HG03521 (cell line): ENCODE data around the gene P3R3URF.

Experiments
- ATAC-seq: cut with Tn5 transposase; IDR thresholded peaks from one replicate; pipeline ENCODE4 v1.9.1; 2021; ENCODE audit warnings: mild to moderate bottlenecking, moderate library complexity; ENCODE audit not compliant: unreplicated experiment

Gene P3R3URF

DNA sequence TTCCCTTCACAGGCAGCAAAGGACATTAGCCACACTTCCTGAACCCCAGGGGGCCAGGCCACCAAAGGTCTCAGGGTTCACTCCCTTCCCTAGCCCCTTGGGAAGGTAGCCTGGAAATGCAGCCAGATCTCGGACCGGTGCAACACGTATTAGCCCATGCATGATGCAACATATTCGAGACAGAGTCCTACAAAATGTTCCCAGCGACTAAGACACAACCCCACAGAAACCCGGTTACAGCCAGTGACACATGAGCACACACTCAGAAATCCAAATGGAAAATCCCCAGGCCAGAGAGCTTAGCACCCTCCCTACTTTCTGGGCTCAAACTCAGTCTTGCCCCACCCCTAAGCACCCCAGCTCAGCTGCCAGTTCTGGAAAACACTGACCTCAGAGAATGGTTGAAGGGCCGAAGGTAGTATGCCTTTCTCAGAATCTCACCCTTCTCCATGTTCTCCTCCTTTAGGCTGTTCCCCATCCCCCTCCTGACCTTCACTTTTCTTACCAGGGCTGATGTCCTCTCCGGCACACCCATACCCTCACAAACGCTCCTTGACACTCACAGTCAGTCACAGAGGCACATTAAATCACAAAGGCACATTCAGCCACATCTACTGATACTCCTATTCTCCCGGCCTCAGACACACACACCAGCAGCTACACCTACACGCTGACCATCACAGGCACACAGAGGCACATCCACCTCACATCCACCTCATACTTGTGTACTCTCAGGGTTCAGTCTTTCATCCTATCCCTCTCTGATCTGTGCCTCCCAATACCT is 1.6 kb downstream of the P3R3URF start, which contains the start of gene TSPAN1:
TSS of gene TSPAN1 (plus strand) at position 640 of the 784 bp plus-strand sequence. CDS start 6,021 bp downstream, outside the sequence.
- ATAC-seq = no peak

DNA sequence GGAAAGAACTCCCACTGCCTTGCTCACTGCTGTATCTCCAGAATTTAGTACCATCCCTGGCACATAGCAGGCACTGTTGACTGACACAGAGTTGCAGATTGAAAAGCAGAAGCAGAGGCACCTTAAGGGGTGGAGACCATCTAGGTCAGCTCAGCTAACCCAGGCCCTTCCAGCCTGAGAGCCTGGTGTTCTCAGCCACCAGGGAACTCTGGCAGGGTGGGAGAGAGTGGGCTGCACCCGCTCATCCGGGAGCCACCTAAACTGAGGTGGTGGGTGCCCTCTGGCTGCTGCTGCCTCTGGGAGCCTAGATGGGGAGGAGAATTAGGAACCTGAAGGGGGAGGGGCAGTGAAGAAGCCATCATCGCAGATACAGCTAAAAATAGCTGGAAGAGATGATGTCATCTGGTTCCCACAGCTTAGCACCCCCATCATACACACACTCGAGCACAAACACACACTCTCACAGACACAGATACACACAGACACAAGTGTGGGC is 2.9 kb downstream of the P3R3URF start:
- no peak for ATAC-seq

DNA sequence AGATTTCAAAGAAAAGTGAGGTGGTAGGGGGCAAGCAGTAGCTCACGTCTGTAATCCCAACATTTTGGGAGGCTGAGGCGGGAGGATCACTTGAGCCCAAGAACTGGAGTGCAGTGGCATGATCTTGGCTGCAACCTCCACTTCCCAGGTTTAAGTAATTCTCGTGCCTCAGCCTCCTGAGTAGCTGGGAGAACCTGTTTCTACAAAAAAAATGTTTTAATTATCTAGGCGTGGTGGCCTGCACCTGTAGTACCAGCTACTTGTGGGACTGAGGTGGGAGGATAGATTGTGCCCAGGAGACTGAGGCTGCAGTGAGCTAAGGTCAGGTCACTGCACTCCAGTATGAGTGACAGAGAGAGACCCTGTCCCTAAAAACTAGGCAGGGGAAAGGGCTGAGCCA is 4.0 kb downstream of the P3R3URF start:
- ATAC-seq = no peak

DNA sequence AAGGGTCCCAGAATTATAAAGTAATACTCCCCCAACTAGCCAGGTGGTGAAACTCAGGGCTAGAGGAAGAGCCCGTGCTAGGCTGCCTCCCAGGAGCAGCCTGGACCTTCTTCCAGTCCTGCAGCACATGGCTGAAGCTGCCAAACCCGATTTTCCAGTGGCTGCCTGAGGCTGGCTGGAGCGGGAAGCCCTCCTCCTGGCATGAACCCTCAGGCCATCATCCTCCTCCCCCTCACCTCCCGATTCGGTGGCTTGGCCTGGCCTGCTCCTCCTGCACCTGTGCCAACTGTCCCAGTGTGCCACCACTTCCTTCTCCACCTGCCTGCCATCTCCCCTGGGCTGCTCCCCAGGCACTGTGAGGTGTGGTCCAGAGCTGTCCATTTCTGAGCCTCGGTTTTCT is 4.4 kb downstream of the P3R3URF start:
- no peak for ATAC-seq

DNA sequence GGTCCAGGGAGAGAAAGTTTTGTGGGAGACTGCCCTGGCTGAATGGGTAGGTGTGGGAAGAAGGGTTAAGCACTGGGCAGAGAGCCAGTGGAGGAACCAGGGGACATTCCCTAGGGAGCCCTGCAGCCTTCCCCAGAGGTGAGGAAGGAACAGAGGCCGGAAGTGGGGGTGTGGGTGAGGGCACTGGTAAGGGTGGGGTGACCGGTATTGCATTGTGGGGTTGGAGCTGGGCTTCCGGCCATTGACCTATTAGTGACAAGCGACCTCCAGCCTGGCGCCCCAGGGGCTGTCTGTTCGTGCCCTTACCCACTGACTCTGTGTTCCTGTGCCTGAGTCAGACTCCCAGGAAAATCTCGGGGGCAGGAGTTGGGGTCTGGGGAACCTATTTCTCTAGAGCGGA is 4.9 kb downstream of the P3R3URF start:
- ATAC-seq = no peak

DNA sequence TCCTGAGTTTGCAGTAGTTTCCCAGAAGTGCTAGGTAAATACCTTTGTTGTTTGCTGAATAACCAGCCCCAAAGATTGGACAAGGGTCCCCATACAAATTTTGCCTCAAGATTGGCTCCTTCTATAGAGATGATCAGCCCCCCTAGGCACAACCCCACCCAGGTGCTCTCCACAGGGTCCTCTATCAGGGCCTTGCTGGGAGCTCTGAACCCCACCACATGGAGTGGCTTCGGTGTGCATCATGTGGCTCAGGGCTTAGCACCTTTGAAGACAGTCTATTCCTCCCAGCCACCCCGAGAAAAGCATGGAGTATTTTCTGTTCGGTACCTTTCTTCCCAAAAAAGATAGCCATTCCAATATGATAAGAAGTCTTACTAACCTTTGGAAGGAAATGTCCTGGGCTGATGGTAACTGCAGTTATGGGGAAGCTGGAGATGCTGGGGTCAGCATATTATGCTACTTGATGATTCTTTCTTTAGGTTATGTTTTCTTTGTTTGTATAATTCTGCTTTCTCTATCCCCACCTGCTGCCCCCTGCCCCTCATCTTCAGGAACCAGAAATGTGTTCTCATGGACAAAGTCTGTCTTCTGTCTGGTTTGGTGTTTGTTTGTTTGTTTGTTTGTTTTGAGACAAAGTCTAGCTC is 6.4 kb downstream of the P3R3URF start:
- no peak for ATAC-seq

DNA sequence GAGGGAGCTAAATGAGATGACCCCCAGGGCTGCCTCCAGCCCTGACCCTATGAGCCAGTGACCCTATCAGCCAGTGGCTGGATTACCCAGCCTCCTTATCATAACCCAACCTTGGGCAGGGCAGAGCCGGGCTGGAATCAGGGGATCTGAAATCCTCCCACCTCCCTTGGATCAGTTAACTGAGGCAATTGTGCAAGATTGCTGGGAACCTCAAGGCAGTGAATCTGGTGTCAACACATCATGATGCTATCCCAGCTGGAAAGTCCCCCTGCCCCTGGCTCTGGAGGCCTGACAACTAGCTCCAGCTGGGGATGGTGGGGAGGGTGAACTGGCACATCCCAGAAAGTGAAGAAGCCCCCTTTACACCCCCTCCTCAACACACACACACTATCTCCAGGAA is 7.8 kb downstream of the P3R3URF start:
- no peak for ATAC-seq

DNA sequence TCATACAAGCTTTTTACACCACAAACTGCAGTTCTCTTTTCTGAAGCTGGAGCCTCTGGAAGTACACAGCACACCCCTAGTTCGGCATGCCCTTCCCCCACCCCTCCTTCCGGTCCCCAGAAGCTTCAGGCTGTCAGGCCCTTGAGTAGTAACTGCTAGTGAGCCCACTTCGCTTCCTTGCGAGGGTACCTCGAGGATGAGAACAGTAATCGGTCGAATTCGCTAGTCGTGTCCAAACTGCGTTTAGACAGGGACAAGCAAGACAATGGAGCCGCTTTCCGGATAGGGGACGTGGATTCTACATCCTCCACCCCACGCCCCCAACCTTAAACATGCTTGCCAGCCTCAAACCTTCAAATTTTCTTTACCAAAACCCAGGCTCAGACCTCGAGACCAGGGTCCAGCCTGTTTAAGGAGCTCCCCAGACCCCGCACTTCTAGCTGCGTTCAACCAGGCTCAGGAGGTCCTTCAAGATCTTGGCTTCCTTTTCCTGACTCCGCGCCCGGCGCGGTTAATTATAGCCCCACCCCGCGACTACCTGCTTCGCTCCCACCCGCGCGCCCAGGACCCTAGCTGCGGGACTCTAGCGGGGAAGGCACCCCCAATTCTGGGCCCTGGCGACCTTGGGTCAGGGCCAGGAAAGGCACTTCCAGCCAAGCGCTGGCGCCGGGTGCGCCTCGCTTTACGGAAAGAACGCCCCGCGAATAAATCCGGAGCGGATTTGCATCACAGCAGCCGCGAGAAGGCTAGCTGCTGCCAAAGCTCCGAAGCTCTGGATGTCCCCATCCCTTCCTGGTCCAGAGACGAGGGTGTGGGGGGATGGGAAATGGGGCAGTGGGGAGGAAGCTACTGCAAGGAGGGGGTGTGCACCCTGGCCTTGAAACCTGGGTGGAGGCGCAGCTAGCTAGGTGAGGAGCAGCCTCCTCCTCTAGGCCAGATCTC is 9.5 kb downstream of the P3R3URF start:
- ATAC-seq = no peak

DNA sequence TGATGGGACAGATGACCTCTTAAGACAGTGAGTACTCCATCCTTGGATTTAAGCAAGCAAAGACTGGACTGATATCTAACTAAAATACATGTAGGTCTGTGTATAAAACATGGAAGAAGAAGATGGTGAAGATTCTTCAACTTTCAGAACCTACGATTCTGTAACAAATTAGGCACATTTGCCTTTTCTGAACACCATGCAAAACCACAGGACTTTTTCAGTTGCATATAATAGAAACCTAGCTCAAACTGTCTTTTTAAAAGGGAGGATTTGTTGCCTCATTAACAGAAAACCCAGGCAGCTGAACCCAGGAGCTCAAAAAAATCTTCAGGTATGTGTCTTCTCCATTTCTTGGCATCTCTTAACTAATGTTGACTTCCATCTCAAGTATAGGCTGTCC is 16.1 kb downstream of the P3R3URF start:
- no peak for ATAC-seq

DNA sequence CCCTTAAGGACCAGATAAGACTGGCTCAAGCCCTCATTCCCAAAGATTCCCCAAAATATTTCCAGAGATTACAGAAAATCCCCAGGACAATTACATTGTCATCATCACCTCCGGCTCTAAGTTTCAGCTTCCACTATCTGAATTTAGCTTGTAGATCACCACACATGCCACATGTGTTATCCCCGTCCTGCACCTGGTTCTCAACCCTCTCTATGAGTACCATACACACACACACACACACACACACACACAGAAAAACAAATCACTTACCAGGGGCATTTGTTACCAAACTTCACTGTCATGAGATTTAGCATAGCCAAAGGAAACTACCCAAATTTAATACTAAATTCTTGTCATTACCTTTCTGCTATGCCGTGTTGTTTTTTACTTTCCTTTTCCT is 16.8 kb downstream of the P3R3URF start:
- no peak for ATAC-seq

DNA sequence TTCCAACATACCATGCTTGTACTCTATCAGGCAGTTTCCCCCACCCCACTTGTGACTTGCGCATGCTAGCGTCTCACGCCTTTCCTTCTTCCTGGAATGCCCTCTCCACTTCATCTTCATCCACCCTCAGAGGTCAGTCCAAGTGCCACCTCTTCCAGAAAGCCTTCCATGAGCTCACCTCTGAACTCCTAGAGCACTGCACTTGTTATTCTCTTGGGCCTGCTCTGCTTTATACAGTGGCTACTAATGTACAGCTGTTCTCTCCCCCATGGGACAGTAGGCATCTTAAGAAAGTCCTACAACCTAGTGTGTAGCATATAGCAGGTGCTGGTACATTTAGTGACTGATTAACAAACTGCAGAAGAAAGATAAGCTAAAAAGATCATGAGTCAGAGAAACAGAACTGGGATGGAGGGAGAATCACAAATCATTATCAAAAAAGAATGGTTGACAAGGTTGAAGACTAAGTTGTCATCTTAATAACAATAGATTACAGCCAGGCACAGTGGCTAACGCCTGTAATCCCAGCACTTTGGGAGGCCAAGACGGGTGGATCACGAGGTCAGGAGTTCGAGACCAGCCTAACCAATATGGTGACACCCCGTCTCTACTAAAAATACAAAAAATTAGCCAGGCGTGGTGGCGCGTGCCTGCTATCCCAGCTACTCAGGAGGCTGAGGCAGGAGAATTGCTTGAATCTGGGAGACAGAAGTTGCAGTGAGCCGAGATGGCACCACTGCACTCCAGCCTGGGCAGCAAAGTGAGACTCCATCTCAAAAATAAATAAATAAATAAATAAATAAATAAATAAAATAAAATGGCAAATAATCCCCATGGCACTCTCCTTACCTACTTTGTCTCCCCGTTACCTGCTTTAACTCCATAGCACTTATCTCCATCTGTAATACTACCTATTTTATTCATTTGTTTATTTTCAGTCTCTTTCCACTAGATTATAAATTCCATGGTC is 17.7 kb downstream of the P3R3URF start:
- no peak for ATAC-seq

DNA sequence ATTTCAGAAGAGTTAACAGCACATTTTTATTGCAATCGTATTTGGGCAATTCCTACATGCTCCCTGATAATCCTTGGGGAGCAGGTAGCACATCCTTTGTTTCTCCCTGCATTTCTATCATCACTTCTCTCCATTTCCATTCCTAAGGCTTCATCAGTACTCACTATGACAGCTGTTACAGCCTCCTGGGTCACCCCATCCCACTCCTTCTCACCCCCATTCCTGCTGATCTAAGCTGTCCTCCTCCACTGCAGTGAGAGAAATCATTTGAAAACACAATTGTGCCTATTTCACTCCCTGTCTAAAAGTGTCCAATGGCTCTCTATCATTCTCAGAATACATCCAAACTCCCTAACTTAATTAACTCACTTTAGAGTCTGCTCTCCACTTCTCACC is 18.4 kb downstream of the P3R3URF start:
- no peak for ATAC-seq

DNA sequence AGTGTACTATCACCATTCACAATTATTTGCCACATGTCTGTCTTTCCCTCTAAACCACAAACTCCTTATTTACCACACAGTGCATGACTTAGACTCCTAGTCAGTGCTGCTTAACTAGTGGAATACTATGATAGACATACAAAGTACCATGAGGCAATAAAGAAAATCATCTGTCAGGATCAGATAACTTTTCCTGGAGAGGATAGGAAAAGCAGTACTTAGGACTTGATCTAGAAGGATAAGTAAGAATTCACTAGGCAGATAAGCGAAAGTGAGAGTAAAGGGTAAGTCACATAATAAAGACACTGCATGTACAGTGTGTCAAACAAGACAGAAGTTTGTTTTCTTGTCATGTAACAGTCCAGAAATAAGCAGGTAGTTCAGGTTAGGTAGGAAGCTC is 22.6 kb downstream of the P3R3URF start:
- ATAC-seq = no peak

DNA sequence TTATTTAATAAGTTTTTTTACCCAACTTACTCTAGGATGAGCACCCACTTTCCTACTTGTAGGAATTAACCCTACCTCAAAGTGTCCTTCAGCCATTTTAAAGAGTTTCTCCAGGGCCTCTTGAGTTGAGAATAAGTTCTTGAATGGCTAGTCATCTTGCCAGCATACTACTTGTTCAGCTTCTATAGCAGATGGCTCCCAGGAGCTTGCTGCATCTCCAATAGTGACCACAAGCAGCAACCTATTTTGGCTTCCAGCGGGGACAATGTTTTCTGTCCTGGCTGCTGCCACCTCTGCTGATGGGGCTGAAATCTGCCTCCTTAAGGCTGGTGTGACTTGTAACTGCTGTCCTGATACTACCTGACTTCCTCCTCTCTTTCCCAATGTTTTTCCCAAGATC is 23.1 kb downstream of the P3R3URF start:
- ATAC-seq = no peak

DNA sequence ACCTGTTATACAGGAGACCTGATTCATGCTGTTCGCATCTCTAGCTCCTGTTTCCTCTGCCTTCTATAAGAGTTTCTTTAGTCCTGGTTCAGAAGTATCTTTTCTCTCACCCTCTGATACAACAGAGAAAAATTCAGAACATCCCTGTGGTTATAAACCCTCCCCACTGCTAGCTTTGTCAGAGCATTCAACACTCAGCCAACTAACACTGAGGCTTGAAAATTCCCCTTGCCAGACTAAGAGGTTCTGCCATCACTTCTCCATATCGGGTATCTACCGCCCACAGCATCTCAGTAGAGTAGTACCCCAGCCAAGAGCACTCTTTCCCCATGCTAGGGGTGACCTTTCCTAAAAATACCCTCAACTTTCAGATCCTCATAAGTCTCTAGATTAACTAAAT is 24.3 kb downstream of the P3R3URF start:
- ATAC-seq = no peak

DNA sequence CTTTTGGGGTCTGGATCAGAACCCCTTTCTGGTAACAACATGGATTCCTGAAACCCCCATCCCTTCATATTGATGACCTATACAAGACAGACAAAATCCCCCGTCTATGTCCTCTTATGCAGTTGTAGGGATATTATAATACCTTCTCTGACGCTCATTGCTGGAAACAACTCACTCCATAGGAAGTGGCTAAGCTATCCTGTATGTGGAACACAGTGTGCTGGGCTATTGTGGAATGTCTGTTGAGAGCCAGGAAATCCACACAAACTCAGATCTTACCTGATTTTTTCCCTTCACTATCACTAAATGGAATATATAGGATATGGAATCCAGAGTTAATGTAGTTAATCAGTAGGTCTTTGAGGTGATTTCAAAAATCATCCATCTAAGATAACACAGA is 26.2 kb downstream of the P3R3URF start:
- ATAC-seq = no peak

DNA sequence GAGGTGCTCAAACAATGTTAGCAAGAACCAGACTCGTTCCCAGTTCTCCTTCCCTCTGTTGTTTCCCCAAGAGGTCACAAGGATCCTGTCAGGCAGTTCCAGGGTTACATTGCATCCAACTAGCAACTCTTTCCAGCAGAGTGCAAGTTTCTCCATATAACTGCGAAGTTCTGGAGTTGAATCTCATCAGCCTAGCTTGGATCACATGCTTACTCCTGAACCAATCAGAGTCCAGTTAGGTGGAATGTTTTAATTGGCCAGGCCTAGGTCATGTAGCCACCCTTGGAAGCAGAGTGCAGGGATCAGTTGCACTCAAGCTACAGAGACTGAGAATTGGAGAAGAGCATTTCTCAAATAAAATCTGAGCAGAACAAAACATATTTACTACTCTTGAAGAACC is 28.0 kb downstream of the P3R3URF start:
- no peak for ATAC-seq

DNA sequence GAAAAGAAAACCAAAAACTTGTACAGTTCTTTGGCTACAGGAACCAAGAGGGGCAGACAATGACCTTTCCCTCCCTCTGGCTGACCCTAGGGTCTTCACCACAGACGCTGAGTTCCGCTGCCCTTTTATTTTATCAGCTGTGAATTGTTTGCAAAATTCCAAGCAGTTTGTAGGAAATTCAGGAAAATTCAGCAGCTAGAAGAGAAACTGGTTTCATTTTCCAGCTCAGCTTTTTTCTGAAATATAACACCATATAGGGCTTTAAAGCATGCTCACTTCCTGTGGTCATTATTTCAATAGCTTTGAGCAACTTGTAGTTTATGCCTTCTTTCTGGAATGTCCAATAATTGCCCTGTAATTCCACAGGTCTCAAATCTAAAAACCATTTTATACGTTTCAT is 38.4 kb downstream of the P3R3URF start:
- ATAC-seq = no peak

DNA sequence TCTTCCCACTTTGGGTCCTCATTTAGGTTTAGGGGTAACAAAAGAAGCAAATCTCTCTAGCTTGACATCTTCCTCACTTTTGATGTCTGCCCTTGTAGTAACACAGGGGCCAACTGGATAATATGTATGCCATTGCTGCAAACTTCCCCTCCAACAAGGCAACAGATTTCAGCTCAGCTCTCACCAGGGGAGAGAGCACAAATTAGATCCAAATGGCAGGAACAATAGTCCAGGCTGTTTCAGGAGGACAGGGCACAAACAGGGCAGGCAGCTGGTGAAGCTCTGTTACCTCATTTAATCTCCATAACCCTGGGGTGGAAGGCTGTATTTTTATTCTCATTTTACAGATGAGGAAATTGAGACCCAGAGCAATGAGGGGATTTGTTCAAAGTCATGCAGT is 39.6 kb downstream of the P3R3URF start:
- ATAC-seq = no peak

DNA sequence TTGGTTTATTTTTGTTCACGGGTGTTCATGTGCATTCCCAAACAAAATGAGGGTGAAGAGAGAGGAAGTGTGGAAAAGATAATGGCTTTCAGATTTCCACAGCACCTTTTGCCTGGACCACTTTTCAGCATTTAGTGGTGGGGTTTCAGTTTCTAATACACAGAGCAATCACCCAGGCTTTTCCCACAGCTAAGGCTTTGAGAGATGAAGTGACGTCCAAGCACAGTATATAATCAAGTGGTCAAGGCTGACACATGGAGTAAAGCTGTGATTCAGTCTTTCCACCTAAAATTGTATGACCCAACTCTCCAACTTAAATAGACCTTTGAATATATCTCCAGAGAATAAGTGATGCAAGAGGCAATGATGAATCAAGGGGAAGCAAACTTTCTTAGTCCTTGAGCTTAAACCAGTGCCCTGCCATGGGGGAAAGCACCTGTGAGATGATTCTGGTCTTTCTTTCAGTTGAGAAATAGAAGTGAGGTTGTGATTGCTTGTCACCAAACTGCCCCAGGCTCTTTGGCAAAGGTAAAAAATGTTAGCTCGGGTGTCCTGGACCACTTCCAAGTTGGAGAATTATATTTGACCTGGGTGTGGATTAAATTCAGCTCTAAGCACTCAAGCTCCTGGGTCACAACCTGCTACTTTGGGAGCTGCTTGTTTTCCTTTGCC is 41.5 kb downstream of the P3R3URF start:
- ATAC-seq = no peak
